ENCODE data around the gene ARGLU1. TPM values are rescaled to one million over a fixed set of nuclear protein-coding genes. Genes with fewer than 3 reads are reported as not detected.
A peak's percentile ranks its signal among the peaks of the same experiment; 100 is the strongest.

Gene ARGLU1
- total RNA-seq, 1 donor from 2014 or later, result 56.9 TPM

GRCh38 chr13:106498571-106498970 lies 69.4 kb downstream of the ARGLU1 start:
- TF ChIP-seq, protein P1, sequence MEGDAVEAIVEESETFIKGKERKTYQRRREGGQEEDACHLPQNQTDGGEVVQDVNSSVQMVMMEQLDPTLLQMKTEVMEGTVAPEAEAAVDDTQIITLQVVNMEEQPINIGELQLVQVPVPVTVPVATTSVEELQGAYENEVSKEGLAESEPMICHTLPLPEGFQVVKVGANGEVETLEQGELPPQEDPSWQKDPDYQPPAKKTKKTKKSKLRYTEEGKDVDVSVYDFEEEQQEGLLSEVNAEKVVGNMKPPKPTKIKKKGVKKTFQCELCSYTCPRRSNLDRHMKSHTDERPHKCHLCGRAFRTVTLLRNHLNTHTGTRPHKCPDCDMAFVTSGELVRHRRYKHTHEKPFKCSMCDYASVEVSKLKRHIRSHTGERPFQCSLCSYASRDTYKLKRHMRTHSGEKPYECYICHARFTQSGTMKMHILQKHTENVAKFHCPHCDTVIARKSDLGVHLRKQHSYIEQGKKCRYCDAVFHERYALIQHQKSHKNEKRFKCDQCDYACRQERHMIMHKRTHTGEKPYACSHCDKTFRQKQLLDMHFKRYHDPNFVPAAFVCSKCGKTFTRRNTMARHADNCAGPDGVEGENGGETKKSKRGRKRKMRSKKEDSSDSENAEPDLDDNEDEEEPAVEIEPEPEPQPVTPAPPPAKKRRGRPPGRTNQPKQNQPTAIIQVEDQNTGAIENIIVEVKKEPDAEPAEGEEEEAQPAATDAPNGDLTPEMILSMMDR (IDR thresholded peaks at IDR 0.05; ENCODE audit: insufficient read depth, low read depth, low read length), result no peak
- no peak for TF ChIP-seq EZH2 (IDR thresholded peaks at IDR 0.05; ENCODE audit: insufficient read depth, low read length)
- H4K20me1 ChIP-seq (ENCODE audit: insufficient read depth, low read length), result peaks cover 34% of the 10 kb centered on the region
- H3K9me3 Mint-ChIP-seq (ENCODE audit: unreplicated experiment), result no peaks in the 10 kb centered on the region
- peak overlapping the region; percentile 15 for H3K27ac Mint-ChIP-seq (ENCODE audit: unreplicated experiment)
- no peak overlapping the region for H3K4me3 ChIP-seq (ENCODE audit: insufficient read depth, low read depth, low read length)
- FAIRE-seq (no peak), DNase-seq (ENCODE audit: low read depth) (no peak)
- H3K4me1 Mint-ChIP-seq (ENCODE audit: low read depth, unreplicated experiment), result peaks cover 58% of the 10 kb centered on the region
- H3K36me3 ChIP-seq (ENCODE audit: insufficient read depth, low read length), result peaks cover 23% of the 10 kb centered on the region
- H3K27me3 Mint-ChIP-seq (ENCODE audit: low read depth, unreplicated experiment), result no peaks in the 10 kb centered on the region
- no peak overlapping the region for H3K9ac ChIP-seq (ENCODE audit: low read length)
- peaks cover 23% of the 10 kb centered on the region for H3K36me3 Mint-ChIP-seq (ENCODE audit: low read depth, unreplicated experiment)
- no peak overlapping the region for H2AFZ ChIP-seq (ENCODE audit: low read depth, low read length)
- no peaks in the 10 kb centered on the region for H3K27me3 ChIP-seq (ENCODE audit: insufficient read depth, low read length)
- no peak overlapping the region for H3K4me3 Mint-ChIP-seq (ENCODE audit: unreplicated experiment)
- no peaks in the 10 kb centered on the region for H3K9me3 ChIP-seq (ENCODE audit: insufficient read depth, low read depth, low read length)
- H3K27ac ChIP-seq (ENCODE audit: low read depth, low read length), result peak overlapping the region; percentile 34
- peaks cover 20% of the 10 kb centered on the region for H3K4me1 ChIP-seq (ENCODE audit: insufficient read depth, low read length)
- peak overlapping the region; percentile 33 for H3K4me2 ChIP-seq (ENCODE audit: low read length)
- H3K79me2 ChIP-seq (ENCODE audit: insufficient read depth, low read length), result peaks cover 96% of the 10 kb centered on the region

DNA sequence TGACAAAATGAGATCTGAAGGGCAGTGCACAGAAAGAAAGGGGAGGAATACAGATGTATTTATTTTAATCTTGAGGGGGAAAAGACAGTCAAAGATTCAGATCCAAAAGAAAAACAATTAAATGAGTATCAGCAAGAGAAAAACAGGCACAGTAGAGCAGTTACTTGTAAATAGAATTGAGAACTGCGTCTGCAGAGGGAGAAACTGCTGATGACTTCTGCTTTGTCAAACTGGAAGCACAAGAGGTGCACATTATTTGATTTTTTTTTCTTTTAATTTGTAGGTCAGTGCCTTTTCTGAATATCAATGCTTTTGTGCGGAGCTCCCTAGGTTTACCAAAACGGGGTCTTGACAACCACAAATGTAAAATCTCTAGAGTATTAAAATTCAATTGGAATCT lies 69.8 kb downstream of the ARGLU1 start:
- FAIRE-seq, result no peak
- H3K79me2 ChIP-seq (ENCODE audit: insufficient read depth, low read length), result peaks cover 96% of the 10 kb centered on the region
- H3K27ac ChIP-seq (ENCODE audit: low read depth, low read length), result no peak overlapping the region
- Mint-ChIP-seq H3K4me1 (ENCODE audit: low read depth, unreplicated experiment) (peaks cover 54% of the 10 kb centered on the region), H3K9me3 (ENCODE audit: unreplicated experiment) (no peaks in the 10 kb centered on the region), H3K27me3 (ENCODE audit: low read depth, unreplicated experiment) (no peaks in the 10 kb centered on the region), H3K36me3 (ENCODE audit: low read depth, unreplicated experiment) (peaks cover 23% of the 10 kb centered on the region), H3K4me3 (ENCODE audit: unreplicated experiment) (no peak overlapping the region), H3K27ac (ENCODE audit: unreplicated experiment) (no peak overlapping the region)
- no peak overlapping the region for H3K9ac ChIP-seq (ENCODE audit: low read length)
- no peak for TF ChIP-seq EZH2 (IDR thresholded peaks at IDR 0.05; ENCODE audit: insufficient read depth, low read length)
- TF ChIP-seq, protein P1 (IDR thresholded peaks at IDR 0.05; ENCODE audit: insufficient read depth, low read depth, low read length), result no peak
- H3K27me3 ChIP-seq (ENCODE audit: insufficient read depth, low read length), result no peaks in the 10 kb centered on the region
- H2AFZ ChIP-seq (ENCODE audit: low read depth, low read length), result no peak overlapping the region
- no peaks in the 10 kb centered on the region for H3K9me3 ChIP-seq (ENCODE audit: insufficient read depth, low read depth, low read length)
- H3K4me2 ChIP-seq (ENCODE audit: low read length), result no peak overlapping the region
- no peak for DNase-seq (ENCODE audit: low read depth)
- peaks cover 26% of the 10 kb centered on the region for H3K36me3 ChIP-seq (ENCODE audit: insufficient read depth, low read length)
- peaks cover 17% of the 10 kb centered on the region for H3K4me1 ChIP-seq (ENCODE audit: insufficient read depth, low read length)
- H3K4me3 ChIP-seq (ENCODE audit: insufficient read depth, low read depth, low read length), result no peak overlapping the region
- peaks cover 34% of the 10 kb centered on the region for H4K20me1 ChIP-seq (ENCODE audit: insufficient read depth, low read length)

GRCh38 chr13:106497079-106497478 lies 70.9 kb downstream of the ARGLU1 start:
- Histone ChIP-seq H3K4me3 (ENCODE audit: insufficient read depth, low read depth, low read length) (no peak overlapping the region), H3K36me3 (ENCODE audit: insufficient read depth, low read length) (peaks cover 32% of the 10 kb centered on the region), H3K27ac (ENCODE audit: low read depth, low read length) (no peak overlapping the region), H4K20me1 (ENCODE audit: insufficient read depth, low read length) (peaks cover 41% of the 10 kb centered on the region), H2AFZ (ENCODE audit: low read depth, low read length) (no peak overlapping the region), H3K4me1 (ENCODE audit: insufficient read depth, low read length) (peaks cover 17% of the 10 kb centered on the region), H3K9ac (ENCODE audit: low read length) (no peak overlapping the region), H3K79me2 (ENCODE audit: insufficient read depth, low read length) (peaks cover 96% of the 10 kb centered on the region), H3K27me3 (ENCODE audit: insufficient read depth, low read length) (no peaks in the 10 kb centered on the region), H3K4me2 (ENCODE audit: low read length) (no peak overlapping the region), H3K9me3 (ENCODE audit: insufficient read depth, low read depth, low read length) (no peaks in the 10 kb centered on the region)
- Mint-ChIP-seq H3K27me3 (ENCODE audit: low read depth, unreplicated experiment) (no peaks in the 10 kb centered on the region), H3K36me3 (ENCODE audit: low read depth, unreplicated experiment) (peaks cover 28% of the 10 kb centered on the region), H3K27ac (ENCODE audit: unreplicated experiment) (no peak overlapping the region), H3K9me3 (ENCODE audit: unreplicated experiment) (no peaks in the 10 kb centered on the region), H3K4me3 (ENCODE audit: unreplicated experiment) (no peak overlapping the region), H3K4me1 (ENCODE audit: low read depth, unreplicated experiment) (peaks cover 50% of the 10 kb centered on the region)
- no peak for FAIRE-seq
- DNase-seq (ENCODE audit: low read depth), result no peak
- TF ChIP-seq, protein P1 (IDR thresholded peaks at IDR 0.05; ENCODE audit: insufficient read depth, low read depth, low read length), result no peak
- no peak for TF ChIP-seq EZH2 (IDR thresholded peaks at IDR 0.05; ENCODE audit: insufficient read depth, low read length)
